Measurements from ENCODE around the gene NFAM1.

Gene NFAM1

DNA sequence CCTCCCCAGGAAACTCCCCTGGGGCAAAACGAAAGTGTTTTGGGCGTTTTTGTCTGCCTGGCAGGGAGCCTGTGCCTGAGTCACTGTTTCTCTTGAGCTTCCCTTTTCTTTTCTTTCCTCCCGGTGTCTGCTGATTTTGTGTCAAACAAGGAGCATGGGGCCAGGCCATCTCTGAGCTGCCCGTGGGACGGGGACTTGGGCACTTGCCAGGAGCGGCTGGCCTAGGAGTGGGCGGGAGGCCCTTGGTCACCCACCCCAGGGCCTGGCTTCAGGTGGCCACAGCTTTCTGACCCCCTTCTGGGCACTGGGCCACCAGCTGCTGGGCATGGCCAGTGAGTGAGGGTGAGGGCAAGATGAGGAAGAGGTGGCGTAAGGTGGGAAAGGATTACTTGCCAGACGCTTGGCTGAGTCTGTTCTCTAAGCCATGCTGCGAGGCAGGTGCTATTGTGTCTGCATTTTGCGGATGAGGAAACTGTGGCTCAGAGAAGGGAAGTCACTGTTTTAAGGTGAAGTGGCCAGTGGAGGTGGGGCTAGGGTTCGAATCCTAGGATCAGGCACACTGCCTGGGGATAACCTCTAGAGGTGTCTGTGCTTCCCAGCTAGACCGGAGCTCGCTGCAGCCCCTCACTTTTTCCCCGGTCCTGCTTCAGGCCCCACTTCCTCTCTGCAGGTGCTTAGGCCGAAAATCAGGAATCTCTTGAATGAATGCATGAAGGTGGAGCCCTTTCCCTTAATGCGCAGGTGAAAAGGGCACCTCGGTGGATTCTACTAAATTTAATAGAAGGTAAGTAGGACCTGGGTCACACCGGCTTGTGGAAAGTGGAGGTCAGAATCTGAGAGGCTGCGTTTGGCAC is 7.8 kb upstream of the NFAM1 start:
- FAIRE-seq (no peak), DNase-seq (ENCODE audit: low spot score) (no peak)

DNA sequence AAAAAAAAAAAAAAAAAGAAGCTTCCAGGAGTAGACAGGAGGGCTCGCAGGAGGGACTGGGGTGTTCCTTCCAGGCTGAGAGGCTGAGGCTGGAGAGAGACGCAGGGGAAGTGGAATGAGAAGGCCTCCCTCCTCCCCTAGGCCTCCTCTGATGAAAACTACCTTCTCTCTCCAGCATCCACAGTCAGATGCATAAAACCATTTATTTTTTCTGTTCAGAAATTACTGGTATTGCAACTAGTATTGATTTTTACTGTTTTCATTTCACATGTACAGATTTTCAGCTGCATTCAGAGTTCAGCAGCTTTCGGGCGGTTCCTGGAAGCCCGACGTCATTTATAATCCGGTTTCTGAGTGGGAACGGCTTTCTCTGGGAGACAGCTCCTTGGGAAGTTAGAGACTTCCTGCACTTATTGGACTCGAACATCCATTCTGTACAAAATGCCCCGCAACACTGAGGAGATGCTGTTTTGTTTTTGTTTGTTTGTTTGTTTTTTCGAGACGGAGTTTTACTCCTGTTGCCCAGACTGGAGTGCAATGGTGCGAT is 6.9 kb upstream of the NFAM1 start:
- FAIRE-seq (no peak), DNase-seq (ENCODE audit: low spot score) (no peak)

DNA sequence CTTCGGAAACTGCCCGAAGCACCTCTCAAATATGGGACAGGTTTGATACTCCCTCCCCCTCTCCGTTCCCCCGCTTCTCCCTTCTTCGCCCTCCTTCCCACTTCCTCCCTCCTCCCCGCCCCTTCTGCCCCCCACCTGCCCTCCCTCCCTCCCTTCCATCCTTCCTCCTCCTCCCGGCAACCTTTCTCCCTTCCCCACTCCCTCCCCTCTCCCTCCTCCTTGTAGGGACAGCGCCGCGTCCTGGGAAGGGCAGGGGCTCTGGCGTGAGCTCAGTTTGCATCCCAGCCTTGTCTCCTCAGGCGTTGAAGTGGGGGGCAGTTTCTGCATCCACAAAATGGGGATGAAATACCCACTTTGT is 6.1 kb upstream of the NFAM1 start:
- no peak for FAIRE-seq
- no peak for DNase-seq (ENCODE audit: low spot score)

DNA sequence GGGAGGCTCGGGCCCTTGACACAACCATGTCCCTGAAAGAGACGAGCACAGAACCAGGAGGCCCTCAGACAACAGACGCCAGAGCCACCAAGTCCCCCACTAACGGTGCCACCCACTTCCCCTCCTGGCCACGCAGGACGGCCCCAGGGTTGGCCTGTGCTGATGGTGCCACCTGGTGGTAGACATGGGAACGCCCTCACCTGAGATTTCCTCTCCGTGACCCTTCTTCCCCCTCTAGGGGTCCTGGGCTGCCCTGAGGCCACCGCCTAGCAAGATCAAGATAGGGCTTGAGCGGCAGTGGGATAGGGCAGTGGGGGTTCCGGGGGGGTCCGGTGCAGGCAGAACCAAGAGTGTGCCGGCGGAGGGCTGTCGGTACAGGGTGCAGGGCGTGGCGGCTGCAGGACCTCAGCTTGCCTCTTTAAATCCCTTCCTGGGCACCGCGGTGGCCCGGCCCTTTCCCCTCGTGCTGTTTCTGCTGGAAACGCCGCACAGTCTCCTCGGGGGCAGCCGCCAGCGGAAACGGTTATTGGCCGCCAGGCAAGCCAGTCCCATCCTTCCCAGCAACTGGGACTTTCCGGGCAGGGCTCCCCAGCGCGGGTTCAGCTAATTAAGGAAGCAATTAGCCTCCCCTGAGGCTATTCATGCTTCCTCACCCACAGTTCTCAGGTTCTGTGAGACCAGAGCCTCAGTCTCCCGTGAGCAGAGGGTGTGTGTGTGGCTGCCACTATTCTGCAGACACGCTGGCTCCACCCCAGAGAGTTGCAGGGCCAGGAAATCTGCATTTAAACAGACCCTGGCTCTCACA is 5.5 kb upstream of the NFAM1 start:
- peak; percentile 61 for FAIRE-seq
- peak; percentile 84 for DNase-seq (ENCODE audit: low spot score)

DNA sequence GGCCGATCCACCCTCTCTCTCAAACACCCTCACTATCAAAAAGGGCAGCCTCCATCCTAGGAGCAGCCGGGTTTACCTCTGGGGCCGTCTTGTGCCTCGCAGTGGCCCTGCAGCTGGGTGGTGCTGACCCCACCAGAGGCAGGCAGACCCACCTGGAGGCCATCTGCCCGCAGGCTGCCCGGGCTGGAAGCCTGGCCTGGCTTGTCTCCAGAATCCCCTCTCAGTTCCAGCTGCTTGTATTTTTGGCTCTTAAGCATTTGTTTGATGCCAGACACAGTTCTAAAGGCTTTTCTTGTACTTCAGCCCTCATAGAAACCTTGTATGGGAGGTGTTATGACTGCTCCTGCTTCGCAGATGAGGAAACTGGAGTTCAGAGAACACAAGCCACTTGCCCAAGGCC is 4.2 kb upstream of the NFAM1 start:
- FAIRE-seq (no peak), DNase-seq (ENCODE audit: low spot score) (no peak)

DNA sequence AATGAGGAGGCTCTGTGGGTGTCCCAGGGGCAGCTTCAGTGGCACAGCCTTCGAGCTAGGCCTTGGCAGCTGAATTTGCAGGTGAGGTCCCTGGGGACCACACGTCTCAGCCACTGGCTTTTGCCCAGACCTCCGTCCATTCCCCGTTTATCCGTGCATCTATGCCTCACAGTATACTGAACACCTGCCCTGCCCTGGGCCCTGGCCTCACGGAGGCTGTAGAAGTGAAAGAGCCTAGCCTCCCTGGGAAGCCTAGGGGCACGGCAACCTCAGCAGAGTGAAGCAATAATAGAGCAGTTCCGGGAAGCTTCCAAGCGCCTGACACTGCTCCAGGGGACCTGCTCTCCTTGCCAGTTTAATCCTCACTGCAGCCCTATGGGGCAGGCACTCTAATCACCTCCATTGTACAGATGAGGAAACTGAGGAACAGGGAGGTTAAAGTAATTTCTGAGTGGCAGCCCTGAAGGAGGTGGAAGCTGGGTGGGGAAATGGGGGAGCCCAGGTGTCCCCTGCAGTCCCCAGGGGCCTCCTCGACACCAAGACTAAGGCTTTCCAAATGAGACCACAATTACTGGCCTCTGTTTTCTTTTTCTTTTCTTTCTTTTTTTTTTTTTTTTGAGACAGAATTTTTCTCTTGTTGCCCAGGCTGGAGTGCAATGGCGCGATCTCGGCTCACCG is 2.7 kb upstream of the NFAM1 start:
- FAIRE-seq: no peak
- DNase-seq (ENCODE audit: low spot score): no peak

DNA sequence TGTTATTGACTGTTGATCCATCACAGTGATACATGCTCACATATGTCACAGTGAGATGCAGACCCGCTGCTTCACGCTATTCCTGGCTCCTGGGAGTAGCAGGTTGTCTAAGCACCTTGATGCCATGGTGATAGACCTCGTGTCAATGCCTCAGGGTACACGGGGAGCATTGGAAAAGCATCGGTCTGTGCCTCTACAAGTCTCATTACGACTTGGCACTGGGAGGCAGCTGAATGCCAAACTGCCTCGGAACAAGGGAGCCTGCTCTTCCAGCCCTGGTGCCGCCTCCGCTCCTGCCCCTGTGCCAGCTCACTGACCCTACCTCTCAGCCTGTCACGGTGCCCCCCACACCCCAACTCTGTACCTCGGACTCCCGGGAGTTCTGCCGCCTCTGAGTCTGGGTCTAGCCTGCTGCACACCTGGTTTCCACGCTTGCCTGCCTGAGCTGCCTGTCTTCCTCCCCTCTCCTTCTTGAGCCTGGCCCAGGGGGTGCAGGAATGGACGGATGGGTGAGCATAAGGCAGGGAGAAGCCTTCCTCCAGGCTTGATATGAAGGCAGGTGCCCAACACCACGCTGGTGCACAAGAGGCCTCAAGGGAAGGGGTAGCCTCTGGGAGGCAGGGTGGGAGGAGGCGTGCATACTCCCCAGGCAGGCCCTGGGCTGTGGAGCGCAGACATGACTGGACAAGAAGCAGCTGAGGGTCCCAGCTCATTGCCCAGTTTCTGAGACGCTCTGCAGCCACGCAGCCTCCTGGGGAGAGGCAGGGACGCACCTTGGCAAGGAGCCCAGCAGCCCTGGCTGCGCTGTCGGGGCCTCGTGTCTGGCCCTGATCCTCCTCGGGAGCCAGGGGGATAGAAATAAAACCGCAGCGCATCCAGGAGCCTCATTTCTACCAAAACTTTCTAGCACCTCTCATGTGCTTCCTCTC is 1.8 kb upstream of the NFAM1 start:
- no peak for FAIRE-seq
- no peak for DNase-seq (ENCODE audit: low spot score)

DNA sequence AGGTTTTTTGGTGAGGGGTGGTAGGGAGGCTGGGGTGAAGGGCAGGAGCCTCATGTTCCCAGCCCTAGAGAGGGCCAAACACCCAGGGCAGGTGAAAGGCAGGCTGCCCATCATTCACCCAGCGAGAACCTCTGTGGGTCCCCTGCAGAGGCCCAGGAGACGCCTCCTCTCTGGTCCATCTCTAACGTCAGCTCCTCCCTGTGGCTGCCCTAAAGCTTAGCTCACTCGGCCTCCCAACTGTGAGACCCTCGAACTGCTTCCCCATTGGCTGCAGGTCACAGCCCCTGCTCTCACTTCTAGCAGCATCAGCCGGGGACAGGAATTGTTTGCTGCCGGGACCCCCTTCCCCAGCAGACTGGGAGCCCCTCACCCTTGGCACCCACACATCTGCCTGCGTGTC is 615 bp upstream of the NFAM1 start:
- FAIRE-seq: no peak

DNA sequence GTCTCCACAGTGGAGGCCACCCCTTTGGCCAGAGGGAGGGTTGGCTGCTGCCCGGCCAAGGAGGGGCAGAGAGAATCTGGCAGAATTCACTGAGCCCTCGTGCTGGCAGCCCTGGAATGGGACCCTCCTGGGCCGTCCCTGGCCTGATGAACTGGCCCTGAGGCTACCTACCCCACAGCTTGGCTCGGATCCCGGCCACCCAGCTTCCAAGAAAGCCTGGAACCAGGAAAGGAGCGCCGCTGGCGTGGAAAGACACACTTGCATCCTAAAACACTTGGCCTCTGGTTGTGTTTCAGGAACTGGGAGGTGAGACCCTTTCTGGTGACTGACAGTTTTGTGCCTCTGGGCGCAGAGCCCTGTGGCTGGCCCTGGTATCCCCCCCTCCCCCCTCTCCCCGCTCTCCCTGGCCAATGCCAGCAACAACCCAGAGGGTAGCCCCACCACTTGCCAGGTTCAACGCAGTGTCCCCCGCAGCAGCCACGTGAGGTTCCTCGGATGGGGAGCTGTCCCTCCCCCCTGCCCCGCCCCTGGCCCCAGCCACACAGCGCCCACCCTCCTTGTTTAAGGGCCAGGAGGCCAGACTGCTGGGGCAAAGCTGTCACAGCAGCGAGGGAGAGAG is 693 bp downstream of the NFAM1 start:
- FAIRE-seq (no peak), DNase-seq (ENCODE audit: low spot score) (no peak)

More for the DNA sequence above, 615 bp upstream of the NFAM1 start:
- DNase-seq (ENCODE audit: low spot score): no peak

DNA sequence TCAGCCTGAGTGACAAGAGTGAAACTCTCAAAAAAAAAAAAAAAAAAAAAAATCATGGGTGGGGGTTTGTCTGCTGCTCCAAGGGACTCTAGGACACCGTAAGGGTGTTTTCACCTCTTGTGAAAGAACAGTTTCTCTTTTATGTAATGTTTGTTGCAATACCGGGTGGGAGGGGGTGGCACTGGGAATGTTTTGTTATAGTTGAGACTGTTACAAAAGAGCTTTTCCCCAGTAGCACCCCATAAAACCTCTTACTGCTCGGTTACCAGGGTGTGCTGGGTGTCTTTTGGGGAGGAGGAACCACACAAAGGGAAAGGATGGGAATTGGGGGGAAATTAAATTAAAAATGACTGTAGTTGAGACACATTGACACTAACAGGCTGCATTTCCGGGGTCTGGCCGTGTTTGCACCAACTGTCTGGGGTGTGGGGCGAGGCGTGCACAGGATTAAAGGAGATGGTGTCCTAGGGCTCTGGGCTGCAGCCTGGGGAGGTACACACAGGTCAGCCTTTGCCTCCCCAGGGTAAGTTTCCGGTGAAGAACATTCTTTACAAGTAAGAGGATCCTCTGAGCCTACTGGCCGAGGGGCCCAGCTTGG is 1.6 kb downstream of the NFAM1 start:
- DNase-seq (ENCODE audit: low spot score) (no peak), FAIRE-seq (no peak)

DNA sequence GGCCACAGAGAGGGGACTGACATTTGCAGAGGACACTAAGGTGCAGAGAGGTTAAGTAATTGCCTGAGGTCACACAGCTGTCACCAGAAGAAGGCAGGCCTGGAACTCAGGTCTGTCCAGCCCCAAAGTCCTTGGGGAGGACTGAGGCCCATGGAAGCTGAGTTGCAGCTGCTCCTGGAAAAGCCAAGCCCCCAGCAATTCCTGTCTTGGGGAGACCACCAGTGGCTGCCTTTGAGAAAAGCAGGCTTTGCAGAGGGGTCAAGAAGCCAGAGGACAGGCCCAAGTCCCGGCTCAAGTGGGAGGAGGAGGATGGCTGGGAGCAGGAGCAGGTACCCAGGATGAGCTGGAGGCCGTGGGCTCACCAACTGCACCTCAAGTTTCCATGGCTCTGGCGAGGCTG is 3.4 kb downstream of the NFAM1 start:
- FAIRE-seq (no peak), DNase-seq (ENCODE audit: low spot score) (no peak)

DNA sequence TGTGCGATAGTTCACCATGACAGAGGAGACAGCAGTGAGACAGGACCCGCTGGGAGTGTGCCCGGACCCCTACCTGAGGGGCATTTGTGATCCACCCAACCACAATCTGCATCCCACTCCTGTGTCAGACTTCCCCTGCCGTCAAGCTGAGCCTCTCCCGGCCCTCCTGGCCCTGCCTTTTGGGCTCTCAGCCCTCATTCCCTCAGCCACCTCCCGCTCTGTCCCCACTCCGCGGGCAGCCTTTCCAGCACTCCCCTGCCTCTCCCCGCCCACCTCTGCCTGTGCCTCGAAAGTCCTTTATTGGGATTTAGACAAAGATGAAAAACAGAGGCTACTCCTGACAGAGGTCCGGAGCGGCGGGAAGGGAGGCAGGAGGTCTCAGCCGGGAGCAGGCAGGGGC is 4.2 kb downstream of the NFAM1 start:
- DNase-seq (ENCODE audit: low spot score) (no peak), FAIRE-seq (no peak)

DNA sequence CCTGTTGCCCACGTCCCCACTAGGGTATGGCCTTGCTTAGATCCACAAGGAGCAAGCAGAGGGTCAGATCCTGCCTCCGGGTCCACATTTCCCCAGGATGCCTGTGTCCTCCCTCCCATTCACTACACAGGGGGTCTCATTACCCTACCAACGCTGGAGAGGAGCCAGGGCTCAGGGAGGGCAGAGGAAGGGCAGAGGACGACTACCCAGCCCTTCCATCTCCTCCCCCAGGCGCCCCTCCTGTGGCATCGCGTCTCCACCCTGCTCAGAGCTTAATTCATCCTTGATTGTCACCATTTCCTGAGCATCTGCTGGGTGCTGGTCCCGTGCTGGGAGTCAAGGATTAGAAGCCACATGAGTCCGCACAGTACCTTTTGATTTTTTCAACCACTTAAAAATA is 5.0 kb downstream of the NFAM1 start:
- DNase-seq (ENCODE audit: low spot score) (no peak), FAIRE-seq (no peak)

DNA sequence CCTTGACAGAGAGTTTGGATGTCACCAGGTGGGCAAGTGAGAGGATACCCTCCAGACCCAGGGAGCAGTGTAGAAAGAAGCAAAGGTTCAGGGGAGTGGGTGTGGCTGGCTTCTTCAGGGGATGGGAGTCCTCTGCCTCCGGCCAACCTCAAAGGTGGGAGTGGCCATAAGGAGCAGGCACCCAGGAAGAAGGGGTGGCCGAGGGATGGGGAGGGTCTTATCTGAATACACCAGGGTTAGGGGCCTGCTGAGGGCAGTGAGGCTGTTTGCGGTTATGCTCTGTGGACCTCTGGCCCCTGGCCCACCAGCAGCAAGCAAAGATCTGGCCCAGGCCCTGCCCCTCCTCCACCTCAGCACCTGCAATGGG is 6.2 kb downstream of the NFAM1 start:
- no peak for FAIRE-seq

DNA sequence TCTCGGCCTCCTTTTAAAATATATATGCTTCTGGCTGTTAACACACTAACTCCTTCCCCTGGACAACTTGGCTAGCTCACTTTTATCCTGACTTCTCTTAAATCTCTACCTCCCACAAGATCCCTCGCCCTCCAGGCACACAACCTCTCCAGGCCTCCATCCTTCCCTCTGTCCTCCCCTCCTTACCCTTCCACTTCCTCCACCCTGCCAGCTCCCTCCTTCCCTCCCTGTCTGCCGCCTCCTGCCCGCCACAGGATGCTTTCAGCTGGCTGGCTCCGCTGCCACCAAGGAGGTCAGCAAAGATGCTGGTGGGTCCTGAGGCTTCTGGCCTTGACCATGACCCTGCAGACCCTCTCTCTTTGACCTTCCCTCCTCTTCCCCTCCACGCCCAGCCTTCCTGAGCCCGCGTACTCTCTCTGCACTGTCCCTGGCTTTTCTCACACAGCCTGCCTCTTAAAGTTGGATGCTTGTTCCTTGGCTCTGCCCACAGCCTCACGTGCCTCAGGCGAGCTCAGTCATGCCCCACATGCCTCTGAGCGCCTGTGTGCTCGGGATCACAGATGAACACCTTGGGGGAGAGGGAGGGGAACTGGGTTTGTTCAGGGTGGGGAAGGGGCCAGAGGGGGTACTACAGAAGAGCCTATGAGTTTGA is 6.7 kb downstream of the NFAM1 start:
- DNase-seq (ENCODE audit: low spot score) (no peak), FAIRE-seq (no peak)

More for the DNA sequence above, 6.2 kb downstream of the NFAM1 start:
- no peak for DNase-seq (ENCODE audit: low spot score)

DNA sequence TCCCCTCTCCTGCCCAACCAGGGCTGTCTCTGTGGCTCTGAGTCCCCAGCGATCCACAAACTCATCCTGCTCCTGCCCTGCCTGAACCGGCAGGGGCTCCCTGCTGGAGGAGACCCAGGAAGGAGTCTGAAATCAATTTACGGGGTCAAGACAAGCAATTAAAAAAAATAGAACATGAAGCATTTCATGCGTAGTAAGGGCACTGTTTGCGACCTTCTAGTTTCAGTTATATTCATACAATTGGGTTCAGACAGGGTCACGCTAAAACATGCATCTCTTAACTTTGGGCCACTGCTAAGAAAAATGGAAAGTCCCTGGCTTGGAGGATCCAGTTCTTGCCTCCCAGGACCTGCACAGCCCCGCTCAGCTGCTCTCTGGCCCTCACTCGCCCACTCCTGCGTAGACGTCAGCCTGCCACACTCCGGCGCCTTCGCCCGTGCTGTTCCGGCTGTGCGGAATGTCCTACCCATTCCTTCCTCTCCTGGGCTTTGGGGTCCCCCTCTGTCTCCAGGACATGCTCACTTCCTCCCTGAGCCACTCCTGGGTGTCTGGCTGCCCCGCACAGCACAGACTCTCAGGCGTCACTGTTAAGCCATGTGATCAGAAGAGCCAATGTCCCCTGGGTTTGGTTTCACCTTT is 12.8 kb downstream of the NFAM1 start:
- FAIRE-seq (no peak), DNase-seq (ENCODE audit: low spot score) (no peak)

DNA sequence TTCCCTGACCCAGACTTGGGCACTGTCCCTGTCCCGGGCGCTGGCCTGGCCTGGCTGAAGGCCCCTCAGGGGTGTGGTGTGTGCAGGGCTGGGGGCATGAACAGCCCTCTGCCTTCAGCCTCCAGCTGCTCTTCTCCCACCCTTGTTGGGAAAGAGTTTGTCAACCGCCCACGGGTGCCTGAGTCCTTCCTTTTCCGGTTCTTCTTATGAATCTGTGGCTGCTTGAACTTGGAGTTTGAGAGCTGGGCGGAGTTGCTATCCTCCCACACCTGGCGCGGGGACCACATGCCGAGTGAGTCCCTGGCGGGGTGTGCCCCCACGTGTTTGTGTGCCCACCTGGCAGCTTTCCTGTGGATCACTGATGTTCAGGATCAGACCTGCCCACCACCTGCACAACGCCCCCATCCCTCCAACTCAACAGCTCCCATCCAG is 13.4 kb downstream of the NFAM1 start:
- FAIRE-seq: no peak
- DNase-seq (ENCODE audit: low spot score): no peak

DNA sequence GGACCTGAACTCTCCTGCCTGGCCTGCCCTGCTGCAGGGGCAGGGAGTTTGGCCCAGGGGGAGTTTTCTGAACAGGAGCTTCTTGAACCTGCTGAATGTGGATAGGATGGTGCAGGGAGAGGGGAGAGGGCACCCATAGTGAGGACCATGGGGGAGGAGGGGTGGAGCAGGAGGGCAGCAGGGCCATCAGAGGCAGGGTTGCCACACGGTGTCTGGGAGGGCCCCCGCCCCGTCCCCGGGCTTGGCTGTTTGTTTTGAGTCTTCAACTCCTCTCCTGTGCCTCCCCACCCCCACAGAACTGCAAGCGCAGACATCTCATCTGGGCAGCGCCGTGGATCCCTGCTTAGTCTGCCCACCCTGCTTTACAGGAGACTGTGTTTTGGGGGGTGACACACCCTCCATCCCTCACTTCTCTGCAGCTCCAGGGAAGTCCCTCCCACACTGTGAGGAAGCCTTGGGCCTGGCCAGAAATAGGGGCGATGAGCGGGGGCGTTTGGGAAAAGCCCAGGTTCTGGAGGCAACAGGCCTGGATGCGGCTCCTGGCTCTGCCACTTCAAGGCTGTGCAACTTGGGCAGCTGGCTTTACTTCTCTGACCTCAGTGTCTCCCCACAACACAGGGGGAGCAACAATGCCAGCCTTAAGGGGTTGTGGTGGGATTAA is 14.4 kb downstream of the NFAM1 start:
- FAIRE-seq: no peak

More for the DNA sequence above, 14.4 kb downstream of the NFAM1 start:
- no peak for DNase-seq (ENCODE audit: low spot score)

Measured in urothelium cell line (cell line).